Adrenal gland (tissue), 19 donors: ENCODE measurements around the gene WDR3. TPM values are rescaled to one million over a fixed set of nuclear protein-coding genes. Genes with fewer than 3 reads are reported as not detected.

ENCODE experiments used
- DNase-seq, 7 donors: peaks; one replicate each; pipeline ENCODE4 v3.0.0-alpha.2; 2019 to 2020
- H3K27ac ChIP-seq, 5 donors: fragments of 200-600 bp; sonication (generic) in 4 of 5; 1 replicate in 3 of 5; 2 replicates in 2 of 5; pipeline versions ENCODE4 v1.5.1 to v1.8.0; 2016 to 2020; ENCODE audit warnings: mild to moderate bottlenecking in 1 of 5
- H3K27me3 ChIP-seq: fragments of 200-600 bp; 2 replicates; pipeline ENCODE4 v1.8.0; 2021
- H3K36me3 ChIP-seq, 2 donors: fragments of 200-600 bp; replicated peaks in 1 of 2; 1 replicate in 1 of 2; 2 replicates in 1 of 2; pipeline versions ENCODE4 v1.5.1 to v1.8.0; 2018 to 2022
- H3K4me1 ChIP-seq, 2 donors: fragments of 200-600 bp; replicated peaks in 1 of 2; 1 replicate in 1 of 2; 2 replicates in 1 of 2; pipeline versions ENCODE4 v1.5.1 to v1.8.0; 2018 to 2021
- H3K4me3 ChIP-seq, 4 donors: fragments of 200-600 bp; sonication (generic) in 3 of 4; one replicate each; pipeline ENCODE4 v1.5.1; 2016 to 2018
- H3K9me3 ChIP-seq, 3 donors: fragments of 200-600 bp; sonication (generic) in 1 of 3; replicated peaks in 1 of 3; 1 replicate in 2 of 3; 2 replicates in 1 of 3; pipeline versions ENCODE4 v1.5.1 to v1.8.0; 2016 to 2021
- POLR2A ChIP-seq, 2 donors: fragments of 450-650 bp; IDR thresholded peaks; one replicate each; pipeline ENCODE4 v1.6.1; 2017; ENCODE audit warnings: antibody characterized with exemption in 2 of 2, mild to moderate bottlenecking in 2 of 2, moderate library complexity in 1 of 2
- WGBS, 4 donors: extraction: QIAGEN DNeasy Blood & Tissue Kit in 2 of 4; methylation state at CpG; one replicate each; pipeline versions ENCODE4 v1.1.5 to v1.1.7; 2013 to 2017; 5-methylcytosine and 5-hydroxymethylcytosine counted together
- intact Hi-C, 2 donors: fragments of 100-400 bp; cut with DNase I; formaldehyde crosslinking; loops; one replicate each; pipeline versions ENCODE4 v1.14.1 to v1.15.0; 2022 to 2023
- long read RNA-seq, 10 donors: library from polyadenylated mRNA in 3 of 10; unstranded in 2 of 10; stranded (forward) in 1 of 10; transcript quantifications; one replicate each; pipeline ENCODE4 v2.0.0 and lab custom pipeline, GENCODE V29; 2021 to 2026
- polyA plus RNA-seq, 3 donors: library from polyadenylated mRNA; stranded (reverse); fragments of 200-250 nt in 2 of 3; fragments of 350-450 nt in 1 of 3; fragmentation: Illumina TruSeq in 1 of 3; extraction: RNeasy Lipid Tissue Mini Kit (QIAGEN cat#74804) in 1 of 3; gene quantifications; one replicate each; pipeline ENCODE4 v1.2.3, GENCODE V29; 2013 to 2014
- total RNA-seq, 9 donors: library from RNA; depleted of rRNA in 4 of 9; stranded (reverse); fragments of >200 nt in 4 of 9; fragments of 120-200 nt in 1 of 9; fragmentation: NEBNext Ultra II Directional in 1 of 9; extraction: Animal tissue kit (Norgen Biotek cat#: 25700) in 1 of 9; gene quantifications; one replicate each; pipeline versions ENCODE4 v1.1.0 to v1.2.4, GENCODE V29; 2013 to 2023
- TF ChIP-seq, protein P1 (sequence below), 6 experiments: fragments of 450-650 bp in 4 of 6; fragments of 200-600 bp in 2 of 6; sonication (generic) in 1 of 6; IDR thresholded peaks; 1 replicate in 5 of 6; 2 replicates in 1 of 6; pipeline versions ENCODE4 v1.5.1 to v1.8.0; 2016 to 2021; ENCODE audit warnings: antibody characterized with exemption in 6 of 6, mild to moderate bottlenecking in 2 of 6, moderate library complexity in 1 of 6
- donor health status: healthy with polysubstance abuse.
- donor health status: Bipolar disorder and iron deficiency.
- donor health status: DM: yes; HTN: yes; CAD: no.
- donor health status: DM: no; HTN: no; CAD: no.
- donor health status: DM: no; HTN: no; CAD: no.
- donor health status: DM: yes; HTN: yes; CAD: no.

Gene WDR3
- 10 to 100 TPM in 8 of 9 donors, 1 to 10 TPM in 1; 9.9 to 41.8 (median 31.5) TPM for total RNA-seq
- polyA plus RNA-seq, result 10 to 100 TPM in 1 of 3 donors, 1 to 10 TPM in 2; 2.8 to 57.4 (median 3.0) TPM
- long read RNA-seq, donor 1, full-length matches to known transcripts, result 2 of 8 reads
- long read RNA-seq, donor 1, partial matches to known transcripts, result 6 of 8 reads
- long read RNA-seq, donor 1, other reads (novel, unspliced or antisense), result 0 of 8 reads
- long read RNA-seq, donor 2, full-length matches to known transcripts, result 2 of 9 reads
- long read RNA-seq, donor 2, partial matches to known transcripts, result 7 of 9 reads
- long read RNA-seq, donor 2, other reads (novel, unspliced or antisense), result 0 of 9 reads
- long read RNA-seq, donor 3, full-length matches to known transcripts, result 5 of 5 reads
- long read RNA-seq, donor 3, partial matches to known transcripts, result 0 of 5 reads
- long read RNA-seq, donor 3, other reads (novel, unspliced or antisense), result 0 of 5 reads
- long read RNA-seq, donor 4, full-length matches to known transcripts, result 4 of 10 reads
- long read RNA-seq, donor 4, partial matches to known transcripts, result 5 of 10 reads
- long read RNA-seq, donor 4, other reads (novel, unspliced or antisense), result 1 of 10 reads
- long read RNA-seq, donor 5, full-length matches to known transcripts, result 38 of 71 reads
- long read RNA-seq, donor 5, partial matches to known transcripts, result 5 of 71 reads
- long read RNA-seq, donor 5, other reads (novel, unspliced or antisense), result 28 of 71 reads
- long read RNA-seq, donor 6, full-length matches to known transcripts, result 1 of 9 reads
- long read RNA-seq, donor 6, partial matches to known transcripts, result 8 of 9 reads
- long read RNA-seq, donor 6, other reads (novel, unspliced or antisense), result 0 of 9 reads
- long read RNA-seq, donor 7, partial matches to known transcripts, result 0 of 1 reads
- long read RNA-seq, donor 7, other reads (novel, unspliced or antisense), result 0 of 1 reads
- long read RNA-seq, donor 8, result 0 reads
- long read RNA-seq, donor 9, full-length matches to known transcripts, result 1 of 1 reads
- long read RNA-seq, donor 9, partial matches to known transcripts, result 0 of 1 reads
- long read RNA-seq, donor 9, other reads (novel, unspliced or antisense), result 0 of 1 reads
- long read RNA-seq, donor 10, full-length matches to known transcripts, result 1 of 1 reads
- long read RNA-seq, donor 10, partial matches to known transcripts, result 0 of 1 reads
- long read RNA-seq, donor 10, other reads (novel, unspliced or antisense), result 0 of 1 reads

DNA sequence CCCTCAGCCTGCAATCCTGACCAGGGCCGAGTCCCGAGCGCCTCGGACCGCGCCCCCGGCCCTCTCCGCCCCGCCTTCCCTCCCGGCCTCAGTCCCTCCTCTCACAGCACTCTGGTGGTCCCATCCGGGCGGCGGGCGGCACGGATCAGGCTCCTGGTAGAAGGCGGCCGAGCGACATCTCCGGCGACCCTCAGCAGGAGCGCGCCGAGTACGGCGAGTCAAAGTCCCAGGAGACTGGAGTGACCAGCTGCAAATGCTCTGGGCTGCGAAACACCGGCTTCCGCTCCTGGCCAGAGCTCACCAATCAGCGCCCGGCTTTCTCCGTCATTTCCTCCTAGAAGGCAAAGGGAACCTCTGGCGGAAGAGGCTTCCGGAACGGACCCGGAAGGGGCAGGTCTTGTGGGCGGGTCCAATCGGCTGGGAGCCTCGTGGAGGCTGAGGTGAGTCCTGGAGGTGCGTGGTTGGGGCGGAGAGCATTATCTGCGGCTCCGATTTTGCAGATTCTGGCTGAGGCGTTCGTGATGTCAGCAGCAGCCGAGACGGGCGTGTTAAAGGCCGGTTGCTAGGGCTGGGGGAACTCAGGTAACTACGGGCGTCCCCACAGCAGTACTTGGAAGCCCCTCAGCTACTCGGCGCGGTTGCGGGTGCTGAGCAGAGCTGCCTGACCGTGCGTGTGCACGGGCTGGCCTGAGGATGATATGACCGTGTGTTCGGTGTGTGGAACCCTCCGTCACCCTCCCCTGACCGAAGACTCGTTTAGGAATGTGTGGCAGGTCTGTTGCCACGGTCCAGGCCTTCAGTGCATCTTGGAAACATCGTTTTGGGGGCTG lies at the start of gene WDR3, which contains the start of gene GDAP2:
Gene WDR3, plus strand, starts transcription at position 397 of the 830 bp plus-strand sequence. CDS start 3,581 bp downstream, outside the sequence.
Gene GDAP2, minus strand, starts transcription at position 279 of the 830 bp plus-strand sequence. CDS start 9,264 bp downstream, outside the sequence.
- no peaks in the 10 kb centered on the region for H3K36me3 ChIP-seq
- H3K9me3 ChIP-seq, result no peaks in the 10 kb centered on the region
- H3K27ac ChIP-seq, result peak within 1 kb of the TSS; percentile 57 to 90 (median 86)
- peak; percentile 96 to 99 (median 98) for DNase-seq
- 0 to 1% (median 0%) methylated on average over 14 to 64 of the region's 64 CpGs for WGBS, 4 donors
- no peaks in the 10 kb centered on the region for H3K27me3 ChIP-seq
- peak within 1 kb of the TSS; percentile 19 to 86 (median 79) for H3K4me3 ChIP-seq
- intact Hi-C loops, result no loop called here
- TF ChIP-seq, protein P1, sequence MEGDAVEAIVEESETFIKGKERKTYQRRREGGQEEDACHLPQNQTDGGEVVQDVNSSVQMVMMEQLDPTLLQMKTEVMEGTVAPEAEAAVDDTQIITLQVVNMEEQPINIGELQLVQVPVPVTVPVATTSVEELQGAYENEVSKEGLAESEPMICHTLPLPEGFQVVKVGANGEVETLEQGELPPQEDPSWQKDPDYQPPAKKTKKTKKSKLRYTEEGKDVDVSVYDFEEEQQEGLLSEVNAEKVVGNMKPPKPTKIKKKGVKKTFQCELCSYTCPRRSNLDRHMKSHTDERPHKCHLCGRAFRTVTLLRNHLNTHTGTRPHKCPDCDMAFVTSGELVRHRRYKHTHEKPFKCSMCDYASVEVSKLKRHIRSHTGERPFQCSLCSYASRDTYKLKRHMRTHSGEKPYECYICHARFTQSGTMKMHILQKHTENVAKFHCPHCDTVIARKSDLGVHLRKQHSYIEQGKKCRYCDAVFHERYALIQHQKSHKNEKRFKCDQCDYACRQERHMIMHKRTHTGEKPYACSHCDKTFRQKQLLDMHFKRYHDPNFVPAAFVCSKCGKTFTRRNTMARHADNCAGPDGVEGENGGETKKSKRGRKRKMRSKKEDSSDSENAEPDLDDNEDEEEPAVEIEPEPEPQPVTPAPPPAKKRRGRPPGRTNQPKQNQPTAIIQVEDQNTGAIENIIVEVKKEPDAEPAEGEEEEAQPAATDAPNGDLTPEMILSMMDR (IDR thresholded peaks at IDR 0.05), result no peak
- TF ChIP-seq POLR2A (IDR thresholded peaks at IDR 0.05), result peak in 1 of 2 donors; percentile 77
- peaks cover 7 to 47% of the 10 kb centered on the region in 2 donors for H3K4me1 ChIP-seq

DNA sequence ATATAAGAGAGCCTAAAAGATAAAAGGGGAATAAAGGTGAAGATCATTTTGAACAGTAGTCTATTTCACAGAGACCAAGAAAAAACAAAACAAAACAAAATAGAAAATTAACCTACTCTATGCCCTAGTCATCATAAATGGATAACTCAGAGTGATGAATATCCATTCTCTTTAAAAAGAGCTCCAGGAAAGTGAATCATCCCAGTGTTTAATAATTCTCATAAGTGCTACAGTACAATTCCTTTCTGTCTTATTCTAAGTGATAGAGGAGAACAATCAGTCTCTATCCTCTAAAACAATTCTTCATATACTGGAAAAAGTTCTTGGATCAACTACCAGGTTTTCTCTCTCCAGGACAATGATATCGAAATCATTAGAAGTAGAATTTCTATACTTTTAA lies 45.9 kb upstream of the WDR3 start:
- TF ChIP-seq POLR2A (IDR thresholded peaks at IDR 0.05), result no peak
- TF ChIP-seq, protein P1 (IDR thresholded peaks at IDR 0.05), result no peak
- no peaks in the 10 kb centered on the region for H3K9me3 ChIP-seq
- intact Hi-C loops, result no loop called here
- no peak overlapping the region for H3K27ac ChIP-seq
- 93 to 100% (median 99%) methylated on average over 1 of the region's 1 CpG for WGBS, 4 donors
- no peak for DNase-seq
- H3K4me1 ChIP-seq, result no peaks in the 10 kb centered on the region
- H3K4me3 ChIP-seq, result no peak overlapping the region
- no peaks in the 10 kb centered on the region for H3K27me3 ChIP-seq
- peaks cover 0 to 7% of the 10 kb centered on the region in 2 donors for H3K36me3 ChIP-seq

DNA sequence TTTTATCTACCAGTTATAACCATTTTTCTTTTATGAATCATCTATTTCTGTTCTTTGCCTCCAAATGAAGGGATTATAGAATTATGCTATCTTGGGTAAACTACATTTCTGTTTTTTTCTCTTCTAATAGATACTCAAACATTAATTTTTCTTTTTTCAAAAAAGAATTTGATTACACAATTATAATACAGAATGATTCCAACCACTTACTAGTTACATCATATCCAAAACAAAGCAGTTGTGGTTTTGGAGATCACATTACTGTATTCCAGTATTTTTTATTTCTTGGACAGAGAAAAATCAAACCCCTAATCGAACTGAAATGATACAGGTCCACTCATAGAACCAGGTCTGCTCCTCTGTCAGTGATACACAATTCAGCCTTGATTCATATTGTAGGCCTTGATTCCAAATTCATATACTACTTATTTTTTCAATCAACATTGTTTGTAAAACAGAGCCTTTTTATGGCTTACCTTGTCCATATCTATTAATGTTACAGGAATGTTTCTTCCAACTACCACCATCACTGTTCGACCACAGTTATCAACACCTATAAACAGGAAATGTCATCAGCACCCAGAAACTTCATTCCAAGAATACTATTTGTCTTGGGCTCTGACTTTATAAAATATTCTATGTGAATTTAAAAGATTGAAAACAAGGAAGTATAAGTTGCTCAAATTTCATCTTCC lies 43.3 kb upstream of the WDR3 start:
- intact Hi-C loops, result no loop called here
- no peaks in the 10 kb centered on the region for H3K27me3 ChIP-seq
- H3K9me3 ChIP-seq, result no peaks in the 10 kb centered on the region
- no peak for TF ChIP-seq POLR2A (IDR thresholded peaks at IDR 0.05)
- TF ChIP-seq, protein P1 (IDR thresholded peaks at IDR 0.05), result no peak
- no peaks in the 10 kb centered on the region for H3K36me3 ChIP-seq
- DNase-seq, result no peak
- no peaks in the 10 kb centered on the region for H3K4me1 ChIP-seq
- 88 to 90% (median 88%) methylated on average over 2 of the region's 2 CpGs for WGBS, 4 donors
- no peak overlapping the region for H3K4me3 ChIP-seq
- H3K27ac ChIP-seq, result no peak overlapping the region
